Umbilical cord (tissue), 2 donors: Measurements from ENCODE around the gene FLII. TPM values are rescaled to one million over a fixed set of nuclear protein-coding genes. Genes with fewer than 3 reads are reported as not detected.

Experiments
- DNase-seq: peaks from one replicate; pipeline ENCODE4 v3.0.0-alpha.2; 2015; ENCODE audit warnings: low spot score
- total RNA-seq: library from RNA; depleted of rRNA; stranded (reverse); fragments of >200 nt; gene quantifications from one replicate; pipeline ENCODE4 v1.2.3, GENCODE V29; 2014; ENCODE audit warnings: low replicate concordance; ENCODE audit not compliant: insufficient read depth

FLII gene
- total RNA-seq, 1 donor from 2014 or later: 118 TPM

DNA sequence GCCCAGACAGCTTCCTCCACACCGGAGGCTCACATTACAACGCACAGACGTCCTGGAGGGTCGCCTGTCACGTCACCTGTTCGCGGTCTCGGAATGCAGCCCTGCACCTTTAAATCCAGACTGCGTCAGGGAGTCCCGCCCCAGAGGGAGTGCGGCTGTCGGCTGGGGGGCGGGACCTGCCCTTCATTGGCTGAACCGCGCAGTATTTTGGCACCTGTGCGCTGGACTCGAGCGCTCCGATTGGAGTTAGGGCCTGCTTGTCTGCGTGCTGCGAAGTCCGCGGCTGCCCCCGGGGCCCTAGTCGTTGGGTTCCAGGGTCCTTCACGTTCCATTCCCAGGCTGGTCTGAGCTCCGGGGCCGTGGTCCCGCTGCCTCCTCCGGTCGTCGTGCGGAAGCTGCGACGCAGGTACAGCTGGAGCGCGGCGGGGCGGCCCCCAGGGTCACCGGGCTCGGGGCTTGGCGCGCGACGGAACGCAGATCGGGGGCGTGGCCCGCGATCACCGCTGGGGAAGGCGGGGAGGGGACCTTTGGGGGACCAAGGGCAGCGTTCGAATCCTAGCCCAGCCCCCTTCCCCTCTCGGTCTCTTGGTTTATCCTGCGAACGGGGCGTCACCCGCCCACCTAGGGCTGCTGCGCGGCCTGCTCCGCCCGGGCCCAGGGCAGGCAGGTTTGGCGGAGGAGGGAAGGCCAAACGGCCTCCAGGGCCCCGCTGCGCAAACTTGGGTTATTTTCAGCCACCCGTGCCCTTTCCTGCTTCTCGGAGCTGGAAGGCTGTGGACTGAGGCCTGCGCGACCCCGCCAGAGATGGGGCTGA lies 2.0 kb upstream of the FLII start, which contains the start of gene MIEF2:
Gene MIEF2, plus strand, starts transcription at position 331 of the 814 bp plus-strand sequence. CDS start 2,059 bp downstream, outside the sequence.
- peak; percentile 98 for DNase-seq

DNA sequence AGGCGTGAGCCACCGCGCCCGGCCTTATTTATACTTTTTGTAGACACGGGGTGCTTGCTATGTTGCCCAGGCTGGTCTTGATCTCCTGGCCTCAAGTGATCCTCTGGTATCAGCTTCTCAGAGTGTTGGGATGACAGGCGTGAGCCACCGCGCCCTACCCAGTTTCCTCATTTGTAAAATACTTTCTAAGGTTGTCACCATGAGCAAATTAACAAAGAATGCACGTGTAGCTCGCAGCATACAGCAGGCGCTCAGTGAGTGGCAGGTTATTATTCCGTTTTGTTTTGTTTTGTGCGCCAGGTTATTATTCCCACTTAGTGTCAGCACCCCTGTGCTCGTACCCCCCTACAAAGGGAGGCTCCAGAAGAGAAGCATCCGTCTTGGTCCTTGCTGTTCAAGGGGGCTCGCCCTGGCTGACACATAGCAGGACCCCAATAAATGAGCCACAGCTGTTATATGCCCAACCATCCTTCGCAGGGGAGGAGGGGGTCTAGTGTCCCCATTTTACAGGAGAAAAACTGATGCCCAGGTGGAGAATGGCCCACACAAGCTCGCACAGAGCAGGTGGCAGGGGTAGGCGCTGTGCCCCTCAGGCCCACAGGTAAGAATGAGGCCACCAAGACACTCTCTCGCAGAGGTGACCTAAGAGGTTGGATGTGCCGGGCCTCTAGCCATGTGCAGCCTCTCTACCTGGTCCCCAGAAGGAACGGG lies 1.2 kb upstream of the FLII start:
- DNase-seq: peak; percentile 32

DNA sequence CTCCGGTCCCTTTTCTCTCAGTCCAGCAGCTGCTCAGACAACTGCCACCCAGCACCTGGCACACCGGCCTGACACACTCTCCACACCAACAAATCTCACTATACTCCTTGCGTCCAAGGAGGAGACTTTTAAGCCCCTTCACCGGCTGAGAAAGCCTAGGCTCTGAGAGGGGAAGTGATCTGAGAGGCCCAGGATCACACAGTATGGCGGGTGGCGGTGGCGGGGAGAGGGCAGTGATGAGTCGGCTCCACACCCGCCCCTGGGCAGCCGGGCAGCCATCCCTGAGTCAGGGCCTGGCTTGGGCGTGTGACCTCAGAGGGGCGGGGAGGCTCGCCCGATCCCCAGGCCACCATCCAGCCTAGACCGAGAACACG lies 569 bp downstream of the FLII start:
- DNase-seq: no peak

DNA sequence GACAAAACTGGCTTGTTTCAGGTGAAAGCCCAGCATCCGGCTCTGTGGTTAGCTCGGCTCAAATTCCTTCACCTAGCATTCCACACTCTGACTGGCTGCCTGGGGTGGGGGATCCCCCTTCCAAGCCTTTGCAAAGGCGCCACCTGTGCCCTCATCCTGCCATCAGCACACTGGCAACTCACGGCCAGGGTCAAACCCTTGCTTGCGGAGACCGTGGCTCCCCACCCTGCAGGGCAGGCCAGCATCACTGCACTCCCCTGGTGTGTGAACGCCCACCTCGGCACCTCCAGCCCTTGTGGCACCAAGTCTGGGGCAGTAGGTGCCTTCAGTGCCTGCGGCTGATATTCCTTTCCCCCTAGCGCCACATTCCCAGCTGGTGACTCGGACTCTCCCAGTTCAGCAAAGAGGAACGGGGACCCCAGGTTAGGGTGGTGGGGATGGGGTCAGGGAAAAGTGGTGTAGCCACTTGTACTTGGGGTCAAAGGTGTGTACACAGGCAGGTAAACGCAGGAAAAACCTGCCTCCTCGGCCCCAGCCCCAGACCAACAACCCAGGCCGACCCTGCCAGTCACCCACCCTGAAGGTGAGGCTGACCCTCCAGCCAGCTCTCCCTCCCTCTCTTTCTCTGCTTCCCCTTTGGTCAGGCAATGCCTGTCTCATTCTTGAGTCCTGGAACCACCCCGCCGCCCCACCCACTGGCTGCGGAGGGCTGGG lies 1.1 kb downstream of the FLII start:
- DNase-seq: no peak

- DNase-seq: no peak
Measured at GRCh38 chr17:18256776-18257175, 1.8 kb downstream of the FLII start.

DNA sequence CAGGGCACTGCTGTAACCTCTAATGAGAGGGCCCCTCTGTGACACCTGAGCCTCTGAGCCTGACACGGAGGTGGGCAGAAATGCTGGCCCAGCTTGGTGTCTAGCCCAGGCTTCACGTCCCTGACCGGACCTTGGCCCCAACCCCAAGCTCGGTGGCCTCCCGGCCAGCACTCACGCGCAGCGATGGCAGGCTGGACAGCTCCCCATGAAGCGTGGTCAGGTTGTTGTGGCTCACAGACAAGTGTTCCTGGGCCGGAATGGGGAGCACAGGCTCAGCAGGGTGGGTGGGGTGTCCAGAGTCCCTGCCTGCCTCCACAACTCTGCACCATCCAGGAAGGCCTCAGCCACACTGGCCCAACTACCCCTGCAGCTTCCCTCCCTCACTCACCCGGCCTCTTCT lies 2.2 kb downstream of the FLII start:
- no peak for DNase-seq

DNA sequence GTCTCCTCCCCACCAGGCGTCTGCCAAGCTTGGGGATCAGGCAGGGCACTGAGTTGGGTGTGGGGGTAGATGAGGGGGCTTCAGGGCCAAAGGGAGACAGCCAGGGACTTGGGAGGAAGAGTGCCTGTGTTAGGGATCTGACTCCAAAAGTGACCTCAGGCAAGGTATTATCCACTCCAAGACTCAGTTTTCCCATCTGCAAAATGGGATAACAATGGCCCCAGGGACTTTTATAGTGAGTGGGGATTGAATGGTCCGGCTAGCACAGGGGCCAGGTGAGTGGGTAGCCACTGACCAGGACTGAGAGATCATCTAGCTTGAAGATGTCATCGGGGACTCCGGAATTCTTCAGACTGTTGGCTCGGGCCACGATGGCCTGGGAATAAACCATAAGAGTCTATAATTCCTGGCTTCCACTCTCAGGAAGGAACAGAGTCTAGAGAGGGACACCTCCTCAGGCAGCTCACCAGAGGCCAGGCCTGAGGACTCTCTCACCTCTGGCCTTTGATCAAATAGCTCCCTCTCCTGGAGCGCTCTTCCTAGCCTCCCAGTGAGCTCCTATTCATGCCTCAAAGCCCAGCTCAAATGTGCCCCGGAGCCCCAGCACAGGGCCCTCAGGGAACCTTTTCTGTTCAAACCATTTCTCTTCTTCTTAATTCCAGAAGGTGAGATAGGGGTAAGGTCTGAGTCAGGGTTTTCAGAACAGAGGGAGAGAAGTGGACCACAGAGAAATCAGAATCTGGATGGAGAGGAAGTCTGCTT lies 3.5 kb downstream of the FLII start:
- no peak for DNase-seq

GRCh38 chr17:18253947-18254821 lies 4.4 kb downstream of the FLII start:
- DNase-seq: no peak

DNA sequence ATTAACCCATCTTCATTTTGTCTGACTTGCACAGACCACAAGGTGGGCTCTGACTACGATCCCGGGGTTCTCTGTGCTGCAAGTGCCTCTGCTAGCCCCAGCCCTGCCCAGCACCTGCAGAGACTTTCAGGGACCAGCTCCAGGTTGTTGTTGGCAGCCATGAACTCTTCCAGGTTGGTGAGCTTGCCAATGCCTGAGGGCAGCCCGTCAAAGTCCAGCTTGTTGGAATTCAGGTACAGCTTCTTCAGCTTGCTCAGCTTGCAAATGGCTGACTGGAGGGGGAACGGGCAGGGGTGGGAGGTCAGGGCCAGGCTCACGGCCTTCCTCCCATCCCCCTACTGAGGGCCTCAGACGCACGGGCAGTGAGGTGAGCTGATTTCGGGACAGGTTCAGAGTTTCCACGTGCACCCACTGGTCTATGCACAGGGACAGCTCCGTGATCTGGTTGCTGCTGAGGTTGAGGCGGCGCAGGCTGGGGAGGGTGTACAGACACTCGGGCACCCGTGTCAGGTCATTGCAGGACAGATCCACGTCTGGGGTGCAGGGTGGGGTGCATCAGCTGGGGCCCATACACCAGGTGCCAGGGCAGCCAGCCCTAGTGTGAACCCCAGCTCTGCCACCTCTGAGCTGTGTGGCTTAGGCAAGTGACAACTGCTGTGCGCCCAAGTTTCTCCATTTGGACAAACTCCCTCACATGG lies 5.2 kb downstream of the FLII start:
- no peak for DNase-seq

DNA sequence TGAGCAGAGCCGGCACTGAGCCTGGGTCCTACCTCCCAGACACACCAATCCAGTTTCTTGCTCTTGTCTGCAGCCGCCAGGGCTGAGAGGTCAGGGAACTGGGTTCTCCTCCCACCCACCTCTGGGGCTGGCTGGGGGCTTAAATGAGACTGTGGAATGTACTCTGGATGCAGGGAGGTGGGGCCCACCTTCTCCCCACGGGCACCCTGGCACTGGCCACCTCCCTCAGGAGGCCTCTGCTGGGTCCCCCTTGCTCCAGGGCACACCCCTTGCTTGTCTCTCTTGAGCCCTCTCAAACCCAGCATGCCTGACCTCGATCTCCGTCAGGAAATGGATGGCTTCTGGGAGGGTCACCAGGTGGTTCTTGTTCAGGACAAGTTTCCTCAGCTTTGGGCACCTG lies 6.4 kb downstream of the FLII start:
- no peak for DNase-seq

DNA sequence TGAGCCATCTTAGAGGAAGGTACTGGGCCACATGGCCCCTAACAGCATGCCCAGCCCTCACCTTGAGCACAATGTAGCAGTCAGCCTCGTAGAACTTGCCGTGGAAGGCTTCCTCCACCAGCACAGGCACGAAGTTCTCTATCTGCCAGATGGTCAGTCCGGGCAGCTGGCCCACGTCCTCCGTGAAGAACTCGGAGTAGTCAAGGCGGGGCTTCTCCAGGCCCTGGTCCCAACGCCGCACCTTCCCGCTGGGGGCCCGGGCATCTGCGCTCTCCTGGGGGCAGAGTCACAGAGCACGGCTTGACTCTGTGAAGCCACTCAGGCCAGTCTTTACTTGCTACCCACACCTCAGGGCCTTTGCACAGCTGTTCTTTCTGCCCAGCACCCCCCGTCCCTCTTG lies 7.3 kb downstream of the FLII start:
- no peak for DNase-seq

GRCh38 chr17:18250708-18251107 lies 7.8 kb downstream of the FLII start:
- DNase-seq: no peak

DNA sequence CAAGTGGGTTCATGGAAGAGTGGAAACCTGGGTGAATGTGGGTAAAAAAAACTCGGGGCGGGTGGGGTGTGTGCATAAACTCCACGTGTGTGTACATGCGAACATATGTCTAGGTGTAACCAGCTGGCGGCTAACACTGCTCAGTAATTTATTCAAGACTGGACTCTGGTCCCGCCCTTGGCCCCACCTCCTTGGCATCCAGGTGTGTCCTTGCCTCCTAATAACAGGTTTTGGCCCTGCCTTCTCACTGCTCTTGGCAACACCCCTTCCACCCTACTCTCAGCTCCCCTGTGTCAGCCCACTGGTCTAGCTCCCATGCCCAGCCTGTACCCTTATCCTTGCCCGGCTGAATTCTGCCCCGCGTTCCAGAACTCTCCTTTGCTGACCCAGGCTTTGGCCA lies 8.3 kb downstream of the FLII start:
- no peak for DNase-seq

DNA sequence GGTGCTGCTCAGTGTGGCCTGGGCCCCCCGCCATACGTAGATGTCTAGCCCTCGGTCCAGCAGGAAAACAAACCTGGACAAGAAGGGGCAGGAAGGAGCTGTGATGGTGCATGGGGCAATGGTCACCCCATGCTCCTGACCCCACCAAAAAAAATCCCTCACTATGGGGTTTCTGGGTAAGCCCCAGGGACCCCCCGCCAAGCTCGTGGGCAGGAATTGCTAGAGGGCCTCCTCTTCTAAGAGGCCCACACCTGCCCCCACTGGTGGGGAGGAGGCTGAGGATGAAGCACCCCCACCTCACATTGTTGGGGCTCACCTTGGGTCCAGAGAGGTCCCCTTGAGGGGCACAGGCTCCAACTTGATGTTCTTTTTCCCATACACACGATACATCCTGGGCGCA lies 9.7 kb downstream of the FLII start:
- no peak for DNase-seq

DNA sequence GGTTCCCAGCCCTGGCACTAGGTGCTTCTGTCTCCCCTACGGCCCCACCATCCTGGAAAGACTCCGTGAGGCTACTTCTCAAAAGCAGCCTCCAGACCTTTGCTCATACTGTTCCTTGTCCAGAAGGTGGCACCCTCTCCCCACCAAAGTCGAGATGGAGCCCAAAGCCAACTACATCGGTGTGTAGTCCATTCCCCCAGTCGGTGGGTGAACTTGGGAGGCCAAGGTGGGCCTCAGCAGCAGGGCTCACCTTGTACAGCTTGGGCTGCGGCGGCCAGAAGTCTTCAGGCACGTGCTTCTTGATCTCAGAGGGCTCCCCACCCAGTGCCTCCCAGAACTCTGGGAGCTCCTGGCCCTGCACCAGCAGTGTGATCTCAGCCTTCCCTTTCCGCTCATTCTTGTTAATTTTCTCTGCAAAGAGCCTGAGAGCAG lies 10.2 kb downstream of the FLII start:
- peak; percentile 69 for DNase-seq

GRCh38 chr17:18247613-18248001 lies 10.9 kb downstream of the FLII start:
- no peak for DNase-seq

- DNase-seq: peak; percentile 40
Measured at GRCh38 chr17:18246880-18247612, 11.5 kb downstream of the FLII start.

- DNase-seq: no peak
Measured at GRCh38 chr17:18246109-18246725, 12.3 kb downstream of the FLII start.
